ENCODE results near the gene RGS16.

The RGS16 gene

GRCh38 chr1:182629080-182629479, 24.9 kb upstream of the RGS16 start:
- DNase-seq: no peak
- no peaks in the 10 kb centered on the region for H3K36me3 ChIP-seq
- no peak for TF ChIP-seq CTCF (IDR thresholded peaks at IDR 0.05)
- peaks cover 0 to 6% (median 3%) of the 10 kb centered on the region in 4 donors for H3K4me1 ChIP-seq
- H3K27ac ChIP-seq: no peak overlapping the region
- H3K27me3 ChIP-seq: no peaks in the 10 kb centered on the region
- H3K4me3 ChIP-seq: no peak overlapping the region
- intact Hi-C loops (cut with DNase I; ENCODE audit: low total_unique reads): no loop called here
- H3K9me3 ChIP-seq: no peaks in the 10 kb centered on the region

DNA sequence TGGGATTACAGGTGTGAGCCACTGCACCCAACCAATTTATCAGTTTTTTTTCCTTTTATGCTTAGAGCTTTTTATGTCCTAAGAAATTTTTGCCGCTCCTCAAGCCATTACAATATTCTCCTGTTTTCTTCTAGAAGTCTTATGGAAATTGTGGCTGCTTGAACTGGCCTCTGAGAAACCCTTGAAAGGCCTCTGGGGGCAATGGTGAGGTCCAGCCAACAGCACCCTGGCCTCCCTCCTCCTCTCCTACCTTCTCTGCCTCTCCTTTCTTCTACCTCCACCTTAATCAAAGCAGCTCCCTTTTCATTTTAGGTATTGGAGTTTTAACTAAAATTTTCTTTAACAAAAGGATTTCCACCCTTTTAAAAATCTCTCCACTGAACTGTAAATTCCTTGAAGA, 24.5 kb upstream of the RGS16 start:
- no peak for DNase-seq
- Histone ChIP-seq H3K27me3 (no peaks in the 10 kb centered on the region), H3K4me1 (peaks cover 0 to 6% (median 3%) of the 10 kb centered on the region in 4 donors), H3K4me3 (no peak overlapping the region), H3K27ac (no peak overlapping the region), H3K36me3 (no peaks in the 10 kb centered on the region), H3K9me3 (no peaks in the 10 kb centered on the region)
- intact Hi-C loops (cut with DNase I; ENCODE audit: low total_unique reads): no loop called here
- TF ChIP-seq CTCF (IDR thresholded peaks at IDR 0.05): no peak

DNA sequence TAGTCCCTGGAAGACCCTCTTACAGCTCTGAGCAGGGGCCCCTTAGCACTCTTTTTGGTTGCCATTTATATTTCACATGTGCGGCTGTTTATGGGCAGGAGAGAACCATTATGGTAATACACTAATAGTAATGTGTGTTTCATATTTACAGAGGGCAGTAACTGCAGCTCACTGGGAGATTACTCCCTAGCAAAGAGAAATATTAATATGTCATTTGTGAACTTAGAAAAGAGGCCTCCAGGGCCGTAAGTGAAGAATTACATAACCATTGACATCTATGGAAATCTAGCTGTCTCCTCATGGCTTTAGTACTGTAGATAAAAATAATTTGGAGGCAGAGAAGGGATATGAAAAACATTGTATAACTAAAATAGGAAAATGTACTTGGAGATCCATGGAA, 23.4 kb upstream of the RGS16 start:
- DNase-seq: no peak
- no peaks in the 10 kb centered on the region for H3K27me3 ChIP-seq
- no peak overlapping the region for H3K27ac ChIP-seq
- H3K9me3 ChIP-seq: no peaks in the 10 kb centered on the region
- intact Hi-C loops (cut with DNase I; ENCODE audit: low total_unique reads): no loop called here
- H3K36me3 ChIP-seq: no peaks in the 10 kb centered on the region
- TF ChIP-seq CTCF (IDR thresholded peaks at IDR 0.05): no peak
- peaks cover 0 to 14% (median 9%) of the 10 kb centered on the region in 4 donors for H3K4me1 ChIP-seq
- no peak overlapping the region for H3K4me3 ChIP-seq

DNA sequence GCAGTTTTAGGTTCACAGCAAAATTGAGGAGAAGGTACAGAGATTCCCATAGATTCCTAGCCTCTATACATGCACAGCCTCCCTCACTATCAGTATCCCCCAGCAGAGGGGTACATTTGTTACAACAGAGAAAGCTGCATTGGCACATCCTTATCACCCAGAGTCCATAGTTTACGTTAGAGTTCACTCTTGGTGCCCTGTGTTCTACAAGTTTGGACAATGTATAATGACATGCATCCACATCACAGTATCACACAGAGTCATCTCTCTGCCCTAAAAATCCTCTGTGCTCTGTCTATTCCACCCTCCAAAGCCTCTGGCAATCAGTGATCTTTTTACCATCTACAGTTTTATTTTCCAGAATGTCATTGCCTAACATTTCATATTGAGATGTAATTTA, 22.3 kb upstream of the RGS16 start:
- no peaks in the 10 kb centered on the region for H3K27me3 ChIP-seq
- H3K4me3 ChIP-seq: no peak overlapping the region
- H3K4me1 ChIP-seq: peaks cover 0 to 14% (median 9%) of the 10 kb centered on the region in 4 donors
- intact Hi-C loops (cut with DNase I; ENCODE audit: low total_unique reads): no loop called here
- no peaks in the 10 kb centered on the region for H3K9me3 ChIP-seq
- H3K36me3 ChIP-seq: no peaks in the 10 kb centered on the region
- TF ChIP-seq CTCF (IDR thresholded peaks at IDR 0.05): no peak
- H3K27ac ChIP-seq: no peak overlapping the region
- no peak for DNase-seq

DNA sequence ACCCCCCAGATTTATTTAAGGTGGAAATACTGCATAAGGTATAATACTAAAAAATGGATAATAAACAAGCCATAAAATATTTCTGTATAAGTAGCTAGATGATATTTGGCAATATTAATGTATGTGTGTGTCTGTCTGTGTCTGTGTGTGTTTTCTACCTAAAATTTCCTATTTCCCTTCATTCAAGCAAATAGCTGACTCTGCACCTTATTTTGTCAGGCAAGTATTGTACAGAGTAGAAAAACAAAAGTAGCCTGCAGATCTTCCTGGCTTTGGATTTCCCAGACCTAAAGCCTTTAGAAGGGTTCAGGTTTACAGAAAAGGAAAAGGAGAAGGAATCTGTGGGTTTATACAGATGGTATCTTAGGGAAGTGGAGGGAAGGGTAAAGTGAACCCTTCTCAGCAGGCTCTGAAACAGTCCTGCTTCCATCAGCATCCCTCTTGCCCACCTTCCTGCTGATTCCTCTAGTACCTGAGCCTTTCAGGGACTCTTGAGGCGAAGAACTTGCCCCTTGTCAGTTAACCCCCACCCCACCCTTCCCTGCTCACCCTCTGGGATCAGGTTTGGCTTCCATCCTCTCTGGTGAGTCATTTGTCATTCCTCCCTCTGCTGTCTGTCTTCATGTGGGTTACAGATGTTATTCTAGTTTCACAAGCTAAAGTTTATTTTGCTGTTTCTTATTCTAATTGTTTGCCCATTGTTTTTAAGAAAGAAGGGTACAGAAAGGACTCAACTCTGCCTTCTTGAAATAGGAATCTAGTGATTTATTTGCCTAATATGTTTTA, 21.7 kb upstream of the RGS16 start:
- no peak overlapping the region for H3K27ac ChIP-seq
- intact Hi-C loops (cut with DNase I; ENCODE audit: low total_unique reads): no loop called here
- no peak overlapping the region for H3K4me3 ChIP-seq
- H3K27me3 ChIP-seq: no peaks in the 10 kb centered on the region
- TF ChIP-seq CTCF (IDR thresholded peaks at IDR 0.05): no peak
- H3K4me1 ChIP-seq: peaks cover 0 to 14% (median 9%) of the 10 kb centered on the region in 4 donors
- no peaks in the 10 kb centered on the region for H3K36me3 ChIP-seq
- H3K9me3 ChIP-seq: no peaks in the 10 kb centered on the region
- DNase-seq: no peak

Data from tibial artery (tissue), 4 donors.